Renal cortex interstitium (tissue), 11 donors: ENCODE data around the gene RAB26. TPM values are rescaled to one million over a fixed set of nuclear protein-coding genes. Genes with fewer than 3 reads are reported as not detected.
"Not testable (repeated sequence)": the region's sequence is repeated elsewhere in the genome, so short reads cannot be mapped to it uniquely, and the experiment has no call there.

Source experiments
- DNase-seq, 11 donors: peaks; one replicate each; pipeline ENCODE4 v3.0.0-alpha.2; 2013; ENCODE audit warnings: low read depth in 9 of 11, low spot score in 4 of 11; ENCODE audit errors: extremely low read depth in 1 of 11
- polyA plus RNA-seq, 3 donors: library from polyadenylated mRNA; unstranded; fragments of 120-200 nt; gene quantifications; one replicate each; pipeline ENCODE4 v1.2.1, GENCODE V29; 2013; ENCODE audit not compliant: insufficient read length in 3 of 3

Gene RAB26
- polyA plus RNA-seq, 3 donors: 2.6 to 3.4 (median 3.0) TPM

GRCh38 chr16:2129890-2130447 lies 18.5 kb upstream of the RAB26 start:
- not testable (repeated sequence) for DNase-seq

DNA sequence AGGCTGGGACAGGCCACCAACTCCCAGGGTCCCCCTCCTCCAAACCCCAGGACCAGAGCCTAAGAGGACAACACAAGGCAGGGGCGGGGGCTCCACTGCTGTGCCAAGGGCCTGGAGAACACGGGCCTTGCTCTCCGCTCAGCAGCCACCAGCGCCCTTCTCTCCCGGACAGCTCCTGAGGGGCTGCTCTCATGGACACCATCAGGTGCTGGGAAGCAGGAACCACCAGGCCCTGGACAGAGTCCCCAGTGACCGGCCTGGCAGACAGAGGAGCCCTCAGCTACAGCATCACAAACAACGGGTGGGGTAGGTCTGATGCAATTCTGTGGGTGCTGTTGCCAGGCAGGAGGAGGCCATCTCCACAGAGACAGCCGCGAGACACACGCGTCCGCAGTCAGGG lies 14.6 kb upstream of the RAB26 start:
- DNase-seq: not testable (repeated sequence)

GRCh38 chr16:2135071-2135470 lies 13.4 kb upstream of the RAB26 start:
- not testable (repeated sequence) for DNase-seq

GRCh38 chr16:2135770-2136490 lies 12.5 kb upstream of the RAB26 start, which contains the start of gene PKD1:
Gene PKD1, minus strand, starts transcription at chr16:2135898. Its CDS starts 209 bp downstream, at chr16:2135689.
- DNase-seq: peak in 10 of 11 donors; percentile 81 to 90 (median 86)

- DNase-seq: no peak
These were observed 5.2 kb upstream of the RAB26 start for GRCh38 chr16:2142942-2143877.

DNA sequence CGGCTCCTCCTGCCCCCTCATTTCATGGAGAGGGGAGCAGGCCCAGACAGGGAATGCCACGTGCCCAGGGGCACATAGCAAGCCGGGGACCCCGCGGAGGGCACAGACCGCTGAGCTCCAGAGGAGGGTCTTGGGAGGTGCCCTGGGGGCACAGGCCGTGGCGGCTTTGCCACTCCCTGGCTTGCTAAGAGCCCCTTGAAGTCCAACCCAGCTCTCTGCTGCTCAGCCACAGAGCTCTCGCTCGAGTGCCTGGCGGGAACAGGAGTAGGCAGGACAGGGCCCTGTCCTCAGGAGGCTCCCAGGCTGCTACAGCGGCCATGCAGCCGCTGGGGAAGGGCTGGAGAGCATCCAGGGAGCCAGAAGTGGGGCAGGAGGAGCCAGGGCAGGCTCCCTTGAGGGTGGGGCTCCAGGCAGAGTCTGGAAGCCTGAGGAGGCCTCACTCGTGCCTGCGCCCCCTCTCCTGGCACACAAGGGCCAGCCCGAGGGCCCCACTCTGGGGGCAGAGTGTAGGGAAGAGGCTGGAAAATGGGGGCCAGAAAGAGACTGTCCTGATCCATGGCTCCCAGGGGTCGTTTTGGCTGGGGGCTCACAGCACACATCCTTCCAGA lies 4.4 kb upstream of the RAB26 start:
- no peak for DNase-seq

DNA sequence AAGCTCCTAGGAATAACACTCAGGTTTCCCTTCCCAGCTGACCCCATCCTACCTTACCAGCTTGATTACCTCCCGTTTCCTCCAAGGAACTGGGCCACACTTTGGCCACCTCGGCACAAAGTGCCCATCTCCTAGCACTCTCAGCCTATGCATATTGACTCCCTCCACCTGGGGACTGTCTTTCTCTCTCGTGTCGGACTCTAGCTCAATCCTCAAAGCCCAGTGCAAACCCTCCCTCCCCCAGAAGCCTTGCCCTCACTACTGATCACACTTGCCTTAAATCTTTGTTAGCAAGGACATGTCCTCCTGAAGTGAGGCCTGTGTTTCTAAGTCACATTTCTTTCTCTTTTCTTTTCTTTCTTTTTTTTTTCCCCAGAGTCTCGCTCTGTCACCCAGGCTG lies 2.6 kb upstream of the RAB26 start:
- DNase-seq: no peak

DNA sequence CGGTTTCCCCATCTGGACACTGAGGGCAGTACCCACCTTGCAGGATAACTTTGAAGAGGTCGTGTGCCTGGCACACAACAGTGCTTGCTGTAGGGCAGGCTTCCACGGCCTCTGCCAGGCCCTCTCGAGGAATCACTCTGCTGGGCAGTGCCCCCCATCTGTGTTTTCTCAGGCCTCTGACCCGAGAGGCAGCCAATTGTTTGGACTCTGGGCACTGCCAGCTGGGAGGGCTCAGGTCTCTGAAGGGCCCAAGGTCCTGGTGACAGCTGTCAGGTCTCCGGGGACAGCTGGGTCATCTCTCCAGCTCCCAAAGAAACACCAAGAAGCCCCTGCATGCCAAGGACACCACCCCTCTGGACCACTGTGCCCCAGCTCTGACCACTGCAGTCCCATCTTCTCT lies 1.0 kb upstream of the RAB26 start:
- no peak for DNase-seq

- DNase-seq: no peak
These were observed 547 bp downstream of the RAB26 start for GRCh38 chr16:2148714-2149629.

DNA sequence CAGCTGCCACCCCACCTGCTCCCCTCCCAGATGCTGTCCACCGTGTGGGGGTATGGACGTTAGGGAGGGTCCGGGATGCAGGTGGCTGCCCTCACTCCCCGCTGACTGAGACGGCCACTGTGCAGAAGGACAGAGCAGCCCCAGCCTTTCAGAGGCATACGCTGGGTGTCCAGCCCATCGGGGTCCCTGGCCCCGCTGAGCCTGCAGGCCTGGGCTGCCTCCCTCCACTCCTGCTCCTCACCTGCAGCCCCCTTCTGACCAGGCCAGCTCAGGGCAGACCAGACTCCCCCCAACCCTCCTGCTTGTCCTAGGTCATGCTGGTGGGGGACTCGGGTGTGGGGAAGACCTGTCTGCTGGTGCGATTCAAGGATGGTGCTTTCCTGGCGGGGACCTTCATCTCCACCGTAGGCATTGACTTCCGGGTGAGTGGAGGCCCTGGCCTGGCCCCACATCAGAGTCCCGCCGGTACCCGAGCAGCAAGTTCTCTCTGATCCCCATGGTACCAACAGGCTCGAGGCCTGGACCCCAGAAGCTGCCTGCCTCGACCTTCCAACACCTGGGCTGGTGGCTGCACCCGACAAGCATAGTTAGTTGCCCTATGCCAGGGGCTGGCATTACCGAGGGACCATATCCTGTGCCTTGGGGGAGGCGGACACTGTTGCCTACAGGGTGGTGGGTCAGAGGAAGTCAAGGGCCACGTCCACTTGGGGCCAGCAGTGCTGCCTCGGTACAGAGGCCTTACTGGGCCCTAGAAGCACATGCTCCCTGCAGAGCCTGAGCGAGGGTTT lies 1.4 kb downstream of the RAB26 start:
- no peak for DNase-seq

- no peak for DNase-seq
These were observed 2.2 kb downstream of the RAB26 start for GRCh38 chr16:2150418-2151187.

DNA sequence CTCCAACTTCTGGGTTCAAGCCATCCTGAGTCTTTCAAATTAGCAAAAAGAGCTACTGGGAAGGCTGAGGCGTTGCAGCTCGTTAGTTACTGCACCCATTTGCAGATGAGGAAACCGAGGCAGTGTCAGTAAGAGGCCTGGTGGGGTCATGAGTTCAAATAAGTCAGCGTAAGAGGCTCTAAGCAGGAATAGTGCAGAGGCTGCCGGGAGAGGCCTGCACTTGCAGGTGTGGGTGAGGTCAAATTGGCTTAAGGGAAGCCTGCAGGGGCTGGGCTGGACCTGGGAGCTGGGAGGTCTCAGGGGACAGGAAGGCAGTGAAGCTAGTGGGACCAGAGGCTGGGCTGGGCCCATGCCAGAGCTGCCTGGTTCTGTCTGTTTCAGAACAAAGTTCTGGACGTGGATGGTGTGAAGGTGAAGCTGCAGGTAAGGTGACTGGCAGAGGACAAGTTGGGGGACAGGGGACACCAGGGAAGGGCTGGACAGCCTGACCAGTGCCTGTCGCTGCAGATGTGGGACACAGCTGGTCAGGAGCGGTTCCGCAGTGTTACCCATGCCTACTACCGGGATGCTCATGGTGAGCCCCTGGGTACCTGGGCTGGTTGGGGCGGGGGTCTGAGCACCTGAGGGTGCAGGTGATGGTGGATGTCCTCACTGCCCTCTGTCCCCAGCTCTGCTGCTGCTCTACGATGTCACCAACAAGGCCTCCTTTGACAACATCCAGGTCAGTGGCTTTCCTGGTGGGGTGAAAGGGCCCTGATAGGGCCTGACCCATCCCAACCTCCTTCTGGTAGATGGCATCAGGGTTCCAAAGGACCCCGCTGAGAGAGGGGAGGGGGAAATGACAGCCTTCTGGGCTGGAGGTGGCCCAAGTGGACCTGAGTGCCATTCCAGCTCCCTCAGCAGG lies 3.0 kb downstream of the RAB26 start:
- no peak for DNase-seq

DNA sequence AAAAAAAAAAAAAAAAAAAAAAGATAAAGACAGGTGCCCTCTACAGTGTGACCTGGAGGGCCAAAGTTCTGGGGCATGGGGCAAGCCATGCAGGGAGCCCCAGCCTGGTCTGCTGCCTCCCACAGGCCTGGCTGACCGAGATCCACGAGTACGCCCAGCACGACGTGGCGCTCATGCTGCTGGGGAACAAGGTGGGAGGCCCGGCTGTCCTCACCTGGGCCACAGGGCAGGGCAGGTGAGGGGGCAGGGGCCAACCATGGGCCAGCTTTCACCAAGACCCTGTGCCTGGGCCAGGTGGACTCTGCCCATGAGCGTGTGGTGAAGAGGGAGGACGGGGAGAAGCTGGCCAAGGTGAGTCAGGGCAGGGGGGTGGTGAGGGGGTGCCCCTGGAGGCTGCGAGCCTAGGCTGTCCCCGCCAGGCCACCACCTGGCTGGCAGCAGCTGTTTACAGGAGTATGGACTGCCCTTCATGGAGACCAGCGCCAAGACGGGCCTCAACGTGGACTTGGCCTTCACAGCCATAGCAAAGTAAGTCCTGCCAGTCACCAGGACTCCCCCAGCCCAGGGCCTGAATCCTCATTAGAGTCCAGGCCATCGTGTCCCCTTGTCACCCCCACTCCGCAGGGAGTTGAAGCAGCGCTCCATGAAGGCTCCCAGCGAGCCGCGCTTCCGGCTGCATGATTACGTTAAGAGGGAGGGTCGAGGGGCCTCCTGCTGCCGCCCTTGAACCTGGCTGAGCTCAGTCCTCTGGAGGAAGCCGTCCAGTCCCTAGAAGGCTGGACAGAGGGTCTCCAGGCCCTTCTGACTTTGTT lies 4.5 kb downstream of the RAB26 start:
- no peak for DNase-seq

GRCh38 chr16:2154533-2155090 lies 6.2 kb downstream of the RAB26 start:
- DNase-seq: no peak
